Stimulated activated CD4-positive, alpha-beta T cell treated with anti-CD3 and anti-CD28 coated beads, TNF-alpha, amount 100 ng/mL, for 48 hours (primary cell): ENCODE measurements around the gene ZBTB16.

ENCODE experiments used
- DNase-seq, 3 donors: peaks; one replicate each; pipeline ENCODE4 v3.0.0-alpha.2; 2020; ENCODE audit warnings: low read depth in 3 of 3

ZBTB16 gene

DNA sequence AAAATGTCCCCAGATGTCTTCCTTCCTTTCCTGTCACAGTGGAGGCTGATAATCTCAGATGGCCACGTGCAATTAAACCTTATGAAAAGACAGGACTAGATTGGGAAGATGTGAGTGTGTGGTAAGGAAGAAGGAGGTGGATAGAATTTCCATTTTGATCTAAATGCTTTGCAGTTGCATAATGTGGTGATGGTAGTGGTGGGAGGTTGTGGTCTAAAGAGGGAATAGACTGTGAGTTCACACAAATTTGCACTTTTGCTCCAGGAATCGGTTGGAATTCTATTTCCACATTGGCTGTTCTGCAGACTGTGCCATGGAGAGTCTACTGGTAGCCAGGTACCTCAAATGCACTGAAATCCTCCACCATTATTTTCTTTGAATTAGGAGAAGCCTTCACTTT lies 93.3 kb downstream of the ZBTB16 start:
- no peak for DNase-seq

DNA sequence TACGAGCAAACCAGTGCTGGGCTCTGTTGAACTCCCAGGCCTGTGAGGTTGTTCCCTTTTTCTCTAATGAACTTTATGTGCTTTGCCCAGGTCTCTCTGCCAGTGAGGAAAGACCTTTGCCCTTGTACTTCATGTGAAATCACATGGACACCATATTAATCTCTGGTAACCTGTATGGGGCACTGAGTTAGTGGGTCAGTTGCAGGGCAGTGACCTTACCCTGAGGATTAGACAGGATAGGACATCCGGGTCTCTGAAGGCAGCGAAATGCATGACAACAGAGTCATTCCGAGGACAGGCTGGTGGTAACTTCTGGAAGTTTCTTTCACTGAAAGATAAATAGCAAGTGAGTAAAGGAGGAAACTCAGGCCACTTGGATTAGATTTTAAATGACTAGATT lies 93.7 kb downstream of the ZBTB16 start:
- DNase-seq = no peak

DNA sequence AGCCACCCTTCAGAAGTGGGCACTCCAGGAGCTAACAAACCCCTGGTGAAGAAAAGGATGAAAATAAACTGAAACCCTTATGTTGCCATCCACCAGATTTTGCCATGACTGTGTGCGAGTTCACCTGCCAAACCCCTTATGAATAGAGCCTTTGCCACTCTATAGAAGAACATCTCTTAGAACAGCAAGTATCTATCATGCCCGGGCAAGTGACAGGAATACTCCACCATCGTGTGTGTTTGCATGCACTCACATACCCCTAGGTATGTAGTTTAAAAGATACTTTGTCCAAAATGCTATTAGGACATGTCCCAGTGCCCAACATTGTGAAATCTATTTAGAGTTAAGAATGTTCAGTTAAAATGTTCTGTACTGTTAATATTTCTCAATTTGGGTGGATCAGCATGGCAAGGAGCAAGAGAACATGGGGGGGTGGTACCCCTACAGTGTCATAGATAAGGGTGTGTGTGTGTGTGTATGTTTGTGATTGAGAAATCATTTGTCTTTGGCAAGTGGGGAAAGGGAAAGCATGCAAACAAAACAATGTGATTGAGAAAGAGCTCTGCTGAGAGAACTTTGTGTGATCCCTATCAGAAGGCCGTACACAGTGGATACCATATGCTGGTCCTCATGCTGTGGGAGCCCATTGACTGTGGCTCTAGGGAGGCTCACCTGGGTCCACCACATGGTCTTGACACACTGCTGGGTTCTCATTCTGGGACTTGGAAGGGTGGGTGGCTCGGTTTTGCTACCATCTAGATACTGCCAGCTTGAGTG lies 94.9 kb downstream of the ZBTB16 start:
- no peak for DNase-seq

DNA sequence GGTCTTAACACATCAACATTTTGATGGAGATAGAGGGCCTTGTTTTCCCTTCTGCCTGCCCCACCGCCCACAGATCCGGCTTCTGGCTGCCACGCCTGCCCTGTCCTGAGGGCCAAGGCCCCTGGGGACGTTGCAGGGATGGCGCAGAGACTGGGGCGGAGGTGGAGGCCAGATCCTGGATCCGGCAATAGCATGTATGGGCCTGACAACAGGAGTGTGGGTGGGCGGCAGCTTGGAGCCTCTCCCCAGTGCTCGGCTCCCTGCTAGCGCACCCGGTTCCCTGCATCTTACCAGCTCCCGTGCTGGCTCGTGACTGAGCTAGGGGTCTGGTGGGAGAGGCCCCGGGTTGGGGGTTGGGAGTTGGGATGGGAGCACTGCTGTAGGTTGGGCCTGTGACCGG lies 95.6 kb downstream of the ZBTB16 start:
- no peak for DNase-seq

DNA sequence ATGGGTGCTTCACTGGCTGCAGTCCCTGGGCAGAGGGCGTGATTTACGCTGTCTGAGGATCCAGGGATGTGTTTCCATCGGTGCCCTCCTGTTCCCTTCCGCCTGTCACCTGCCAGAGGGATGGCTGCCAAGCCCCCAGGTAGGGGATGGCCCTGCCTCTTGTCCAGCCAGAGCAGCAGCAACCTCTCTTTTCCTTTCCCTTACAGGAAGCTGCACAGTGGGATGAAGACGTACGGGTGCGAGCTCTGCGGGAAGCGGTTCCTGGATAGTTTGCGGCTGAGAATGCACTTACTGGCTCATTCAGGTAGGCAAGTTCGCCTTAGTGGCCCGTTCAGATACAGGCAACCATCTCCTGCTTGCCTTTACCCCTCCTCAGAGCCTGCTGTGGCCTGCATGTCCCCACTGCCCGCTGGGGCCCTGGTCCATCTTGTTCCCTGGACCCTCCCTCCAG lies 96.6 kb downstream of the ZBTB16 start:
- DNase-seq = no peak

DNA sequence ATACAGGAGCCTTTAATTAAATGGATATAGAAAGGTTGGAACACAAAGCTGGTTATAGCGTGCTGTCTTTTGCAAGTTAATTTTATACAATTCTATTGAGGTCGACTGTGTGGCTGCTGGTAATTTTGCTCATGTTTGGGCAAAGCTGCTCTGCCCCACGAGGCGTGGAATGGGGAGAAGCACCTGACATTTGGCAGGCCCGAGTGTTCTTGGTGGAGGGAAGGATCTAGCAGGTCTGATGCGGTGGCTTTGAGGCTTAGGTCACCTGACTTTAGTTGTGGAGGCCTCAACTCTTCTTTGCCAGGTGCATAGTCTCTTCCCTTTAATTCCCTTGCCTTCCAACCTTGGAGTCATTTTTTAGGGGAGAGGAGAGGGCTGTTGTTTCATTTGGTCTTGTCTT lies 97.3 kb downstream of the ZBTB16 start:
- no peak for DNase-seq

DNA sequence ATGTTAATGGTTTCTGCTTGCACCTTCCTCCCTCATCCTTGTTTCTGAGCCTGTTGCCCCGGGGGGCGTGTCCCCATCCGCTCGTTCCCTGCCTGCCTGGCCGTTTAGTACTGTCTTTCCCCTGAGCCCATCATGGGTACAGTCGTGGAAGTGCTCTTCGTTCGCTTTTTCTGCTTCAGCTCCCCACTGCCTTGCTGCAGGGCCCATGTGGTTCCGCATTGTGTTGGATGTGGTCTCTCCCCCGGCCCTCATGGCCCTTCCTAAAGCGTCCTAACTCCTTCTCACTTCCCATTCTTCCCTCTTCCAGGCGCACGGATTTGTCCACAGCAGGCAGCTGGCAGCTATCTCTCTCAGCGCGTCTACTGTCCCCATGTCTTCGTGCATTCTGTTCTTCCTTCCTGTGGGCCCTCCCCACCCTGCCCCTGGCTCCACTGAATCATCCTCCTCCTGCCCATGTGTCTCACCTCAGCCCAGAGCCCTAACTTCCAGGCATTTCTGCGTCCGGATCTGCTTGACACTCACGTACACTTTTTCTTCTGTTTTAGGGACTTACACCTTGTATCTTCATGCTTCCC lies 98.1 kb downstream of the ZBTB16 start:
- DNase-seq = no peak

DNA sequence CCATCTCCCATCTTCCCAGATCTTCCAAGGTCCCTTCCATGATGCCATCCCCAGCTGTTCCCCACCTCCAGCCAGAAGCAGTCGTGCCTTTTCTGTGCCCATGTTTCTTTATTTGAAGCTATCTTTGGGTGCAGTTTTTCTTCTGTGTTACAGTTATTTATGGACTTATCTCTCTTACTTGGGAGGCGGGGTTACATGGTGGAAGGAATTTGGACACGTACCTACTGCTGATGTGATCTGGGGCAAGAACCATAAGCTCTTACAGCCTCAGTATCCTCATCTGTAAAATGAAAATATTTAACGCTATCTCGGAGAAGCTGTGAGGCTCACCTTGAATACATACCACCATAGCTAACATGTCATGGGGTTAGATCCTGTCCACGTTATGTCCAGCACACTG lies 98.9 kb downstream of the ZBTB16 start:
- DNase-seq = no peak

DNA sequence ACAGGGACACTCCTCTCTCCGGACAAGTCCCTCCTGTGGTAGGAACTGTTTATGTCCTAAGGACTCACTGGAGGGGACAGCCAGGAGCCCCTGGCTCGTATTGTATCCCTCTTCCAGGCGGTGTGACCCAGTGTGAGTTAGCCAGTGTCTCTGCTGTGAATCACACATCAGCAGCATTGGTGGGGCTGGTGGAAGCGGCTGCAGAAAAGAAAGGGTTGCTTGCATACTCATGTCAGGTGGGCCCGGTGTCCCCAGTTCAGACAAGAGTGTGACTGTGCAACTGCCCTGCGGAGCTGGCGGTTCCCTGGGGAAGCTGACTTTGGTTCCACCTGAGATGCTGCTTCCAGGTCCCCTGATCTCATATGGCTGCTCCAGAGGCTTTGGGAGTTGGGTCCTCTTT lies 99.4 kb downstream of the ZBTB16 start:
- no peak for DNase-seq

DNA sequence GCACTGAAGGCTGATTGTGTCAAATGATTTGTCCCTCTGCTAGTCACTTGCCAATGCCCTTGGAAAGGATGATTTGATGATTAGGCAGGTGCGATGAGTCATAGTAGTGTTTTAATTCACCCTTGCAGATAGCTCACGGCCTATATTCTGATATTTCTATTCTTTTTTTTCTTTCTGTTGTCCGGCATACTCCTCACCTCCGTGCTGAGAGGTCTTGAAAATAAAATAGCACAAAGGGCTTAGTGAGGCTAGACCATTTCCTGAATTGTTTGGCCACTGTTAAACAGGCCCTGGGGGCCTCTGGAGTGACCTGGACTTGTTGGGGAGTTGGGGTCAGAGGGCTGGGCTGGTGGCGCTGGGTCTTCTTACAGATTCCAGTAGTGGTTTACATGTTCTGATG lies 99.8 kb downstream of the ZBTB16 start:
- no peak for DNase-seq

DNA sequence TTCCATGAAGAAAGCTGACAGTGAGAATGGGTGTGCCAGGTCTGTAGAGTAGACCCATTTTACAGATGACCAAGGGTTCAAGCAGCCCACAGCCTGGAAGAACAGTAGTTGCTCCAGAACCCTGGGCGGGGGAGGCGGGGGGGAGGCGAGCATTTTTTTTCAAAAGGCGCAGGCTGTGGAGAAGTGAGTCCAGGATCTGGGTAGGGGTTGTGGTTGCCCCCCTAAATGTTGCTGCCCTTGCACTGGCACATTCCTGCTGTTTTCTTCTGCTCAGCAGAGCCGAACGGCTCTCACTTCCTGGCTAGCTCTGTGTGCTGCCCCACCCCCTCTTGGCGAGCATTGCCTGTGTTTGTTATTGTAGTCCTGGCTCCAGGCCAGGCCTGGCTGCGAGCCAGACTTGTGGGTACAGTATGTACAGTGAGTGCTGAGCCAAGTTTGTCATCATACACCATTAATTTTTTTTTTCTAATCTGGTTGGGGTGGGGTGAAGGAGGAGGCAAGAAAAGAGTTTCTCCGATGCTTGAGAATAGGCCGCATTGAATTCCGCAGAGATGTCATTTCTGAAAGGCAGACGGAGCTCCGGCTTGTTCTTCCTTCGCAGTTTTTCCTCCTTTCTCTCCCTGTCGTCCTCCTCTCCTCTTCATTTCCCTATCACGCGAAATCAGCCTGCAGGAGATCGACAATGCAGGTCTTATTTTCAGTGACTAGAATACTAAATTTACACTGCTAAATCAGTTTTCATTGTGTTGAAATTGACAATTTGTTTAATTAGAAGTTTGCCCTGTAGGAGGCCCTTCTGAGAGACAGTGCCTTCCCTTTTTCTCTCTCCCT lies 100.5 kb downstream of the ZBTB16 start:
- DNase-seq = peak; percentile 63 to 81 (median 76)

DNA sequence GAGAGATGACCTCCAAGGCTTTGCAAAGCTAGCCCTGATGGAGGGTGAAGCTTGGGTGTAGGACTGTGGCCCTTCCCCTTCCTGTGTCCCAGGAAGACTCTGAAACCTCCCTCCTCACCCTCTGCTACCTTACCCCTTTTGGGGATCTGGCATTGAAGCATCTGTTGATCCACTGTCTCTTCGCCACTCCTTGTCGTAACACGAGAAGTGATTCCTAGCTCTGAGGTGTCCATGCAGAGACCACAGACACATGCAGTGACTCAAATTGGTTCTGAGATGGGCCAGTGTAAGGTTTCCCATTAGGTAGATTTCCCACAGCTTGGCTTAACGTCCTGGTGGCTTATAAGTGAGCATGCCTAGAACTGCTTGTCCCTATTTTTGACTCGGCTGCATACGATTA lies 101.4 kb downstream of the ZBTB16 start:
- no peak for DNase-seq

DNA sequence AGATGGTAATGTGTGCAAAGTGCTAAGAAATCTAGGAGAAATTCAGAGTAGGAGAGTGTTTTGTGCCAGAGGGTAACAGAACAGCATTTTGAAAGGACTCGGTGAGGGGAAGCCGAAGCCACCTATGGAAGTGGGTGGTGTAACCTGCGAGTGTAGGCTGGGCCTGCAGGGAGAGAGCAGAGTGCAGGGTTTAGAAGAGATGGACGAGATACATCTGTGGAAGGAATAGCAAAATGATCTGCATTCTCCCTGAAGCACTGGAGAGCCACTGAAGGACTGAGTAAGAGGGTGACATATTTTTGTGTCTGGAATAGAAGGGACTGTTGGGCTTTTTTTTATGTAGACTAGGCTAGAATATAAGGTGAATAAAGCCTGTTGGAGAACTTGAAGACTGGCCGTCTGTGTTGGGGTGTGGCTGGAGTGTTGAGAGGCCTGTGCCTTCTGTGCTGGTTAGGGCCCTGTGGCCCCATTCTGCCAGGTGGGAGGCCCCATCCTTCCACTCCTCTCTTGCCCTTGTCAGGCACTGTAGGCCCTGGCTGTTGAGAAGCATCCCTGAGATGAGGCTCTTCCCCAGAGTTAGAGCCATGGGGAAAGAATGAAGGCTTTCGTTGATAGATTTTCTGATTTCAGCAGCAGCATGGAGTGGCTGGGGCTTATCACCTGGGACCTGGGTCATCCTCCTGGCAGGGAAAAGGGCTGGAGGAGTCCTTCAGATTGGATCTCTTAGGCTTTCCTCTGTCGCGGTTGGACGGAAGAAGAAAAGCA lies 102.2 kb downstream of the ZBTB16 start:
- DNase-seq = no peak

DNA sequence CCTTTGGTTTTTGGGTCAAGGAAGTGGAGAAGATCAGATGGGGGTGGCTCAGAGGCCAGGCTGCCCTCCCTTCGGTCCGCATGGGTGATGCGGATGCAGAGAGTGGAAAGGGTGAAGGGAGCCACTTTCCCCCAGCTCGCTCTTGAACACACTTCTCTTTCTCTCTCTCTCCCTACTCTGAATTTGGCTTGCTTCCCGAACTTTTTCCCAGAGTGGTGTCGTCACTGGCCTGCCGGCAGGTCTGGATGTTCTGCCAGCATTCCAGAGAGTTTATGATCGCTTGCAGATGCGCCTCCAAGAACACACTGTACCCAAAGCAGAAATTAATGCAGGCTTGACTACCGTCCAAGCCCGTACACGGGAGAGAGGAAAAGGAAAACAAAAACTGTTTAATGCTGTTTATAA lies 103.2 kb downstream of the ZBTB16 start:
- no peak for DNase-seq

DNA sequence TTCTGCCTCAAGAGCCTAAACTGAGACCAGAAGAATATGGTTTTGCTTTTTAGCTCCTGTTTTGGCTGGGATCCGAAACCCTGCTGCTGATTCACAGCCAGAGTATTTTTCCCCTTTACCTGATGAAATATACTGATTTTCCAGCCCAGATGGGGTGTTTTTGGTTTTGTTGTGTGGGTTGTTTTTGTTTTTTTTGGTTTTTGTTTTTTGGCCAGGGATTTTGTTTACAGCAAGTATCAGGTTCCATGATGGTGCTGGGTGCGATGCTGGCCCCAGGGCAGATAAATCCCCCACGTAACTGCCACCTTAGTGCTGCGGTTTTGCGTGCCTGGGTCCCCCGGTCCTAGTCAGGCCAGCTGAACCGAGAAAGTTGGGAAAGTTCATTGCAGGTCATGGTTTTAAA lies 103.7 kb downstream of the ZBTB16 start:
- no peak for DNase-seq

DNA sequence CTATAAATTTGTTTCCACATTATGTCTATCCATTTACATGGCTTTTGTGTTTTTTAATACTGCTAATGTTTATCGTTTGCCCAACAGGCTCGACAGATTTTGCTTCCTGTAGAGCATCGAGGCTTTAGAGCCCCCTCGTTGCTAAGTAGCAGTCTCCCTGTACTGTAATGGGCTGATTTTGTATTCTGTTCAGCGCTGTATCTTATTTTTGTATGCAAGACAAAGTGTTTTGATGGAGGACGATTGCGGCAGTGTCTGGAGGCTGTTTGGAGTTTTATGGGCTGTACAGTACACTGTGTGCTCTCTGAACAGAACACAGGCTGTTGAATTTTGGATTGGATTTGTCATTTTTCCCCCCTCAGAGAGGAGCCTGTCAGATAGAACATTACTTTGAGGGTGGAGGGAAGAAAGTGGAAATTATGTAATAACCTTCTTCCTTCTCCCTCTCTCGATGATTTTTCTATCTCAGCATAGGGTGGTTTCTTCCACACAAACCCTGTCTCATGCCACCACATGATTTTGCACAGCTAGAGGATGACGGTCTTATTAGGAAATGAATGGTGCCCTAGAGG lies 104.4 kb downstream of the ZBTB16 start:
- no peak for DNase-seq

DNA sequence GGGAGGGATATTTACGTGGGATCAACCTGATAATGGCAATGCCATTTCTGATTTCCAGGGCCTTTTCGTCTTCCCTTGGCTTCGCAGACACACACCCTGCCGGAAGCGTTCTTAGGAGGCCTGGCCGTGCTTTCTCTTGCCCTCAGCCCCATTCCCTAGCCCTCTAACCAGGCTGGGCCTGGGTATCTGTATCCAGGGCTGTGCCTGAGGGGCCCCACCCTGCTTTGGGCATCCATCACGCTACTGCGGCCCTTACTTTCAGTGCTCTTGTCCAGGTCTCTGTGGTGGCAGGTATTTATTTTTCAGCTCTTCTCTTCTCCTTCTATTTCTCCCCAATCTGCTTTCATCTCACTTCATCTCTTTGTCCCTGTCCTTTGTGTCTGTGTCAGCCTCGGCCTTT lies 105.0 kb downstream of the ZBTB16 start:
- no peak for DNase-seq

DNA sequence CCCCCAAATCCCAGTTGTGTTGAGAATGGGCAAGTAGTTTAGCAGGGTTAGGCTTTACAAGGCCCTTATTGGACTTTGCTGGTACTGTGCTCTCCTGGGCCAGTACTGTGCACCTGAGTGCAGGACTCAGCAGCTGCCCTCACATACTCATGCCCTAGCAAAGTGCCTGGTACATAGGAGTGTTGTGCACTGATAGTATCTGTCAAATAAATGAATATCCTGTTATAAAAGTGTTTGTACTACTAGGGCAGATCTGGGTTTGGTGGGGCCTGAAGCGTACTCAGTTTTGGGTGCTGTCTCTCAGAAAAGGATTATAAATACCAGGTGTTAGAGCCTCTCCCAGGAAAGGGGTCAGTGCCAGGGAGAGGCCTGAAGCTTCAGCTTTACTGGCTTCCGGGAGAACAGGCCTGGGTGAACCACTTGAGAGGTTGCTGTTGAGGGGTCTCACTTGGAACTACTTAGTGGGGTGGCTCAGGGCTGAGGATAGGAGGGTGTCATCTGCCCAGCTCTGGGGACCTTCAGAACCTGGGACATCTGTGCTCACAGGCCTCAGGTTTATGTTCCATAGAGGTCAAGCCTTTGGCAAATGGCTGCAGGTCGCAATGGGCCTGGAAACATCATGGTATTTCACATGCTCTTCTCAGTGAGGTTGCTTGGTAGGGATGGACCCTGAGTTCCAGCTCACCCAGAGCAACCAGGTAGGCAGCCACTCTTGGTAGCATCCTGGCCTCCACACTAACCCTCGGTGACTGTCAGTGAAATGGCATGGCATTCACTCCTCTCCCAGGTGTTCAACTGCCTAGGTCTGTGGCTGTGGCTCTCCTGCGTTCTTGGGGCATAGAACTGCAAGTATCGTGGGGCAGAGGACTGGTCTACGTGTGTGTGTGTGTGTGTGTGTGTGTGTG lies 106.1 kb downstream of the ZBTB16 start:
- DNase-seq = no peak

DNA sequence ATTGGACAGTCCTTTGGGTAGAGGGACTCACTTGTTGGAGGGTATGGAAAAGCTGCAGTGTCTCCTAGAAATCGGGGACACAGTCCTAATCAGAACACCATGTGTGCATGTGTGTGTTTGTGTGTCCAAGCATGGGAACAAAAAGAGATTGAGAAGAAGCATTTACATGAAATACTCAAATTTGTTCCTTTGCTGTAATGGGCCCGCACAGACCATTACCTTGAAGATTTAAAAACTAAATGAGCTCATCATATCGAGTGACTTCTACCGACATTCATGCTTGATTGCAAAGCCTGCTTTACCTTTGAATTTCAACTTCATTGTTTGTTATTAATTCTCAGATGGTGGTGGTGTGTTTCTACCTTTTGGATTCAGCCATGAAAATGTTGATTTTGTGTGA lies 106.9 kb downstream of the ZBTB16 start:
- DNase-seq = no peak

DNA sequence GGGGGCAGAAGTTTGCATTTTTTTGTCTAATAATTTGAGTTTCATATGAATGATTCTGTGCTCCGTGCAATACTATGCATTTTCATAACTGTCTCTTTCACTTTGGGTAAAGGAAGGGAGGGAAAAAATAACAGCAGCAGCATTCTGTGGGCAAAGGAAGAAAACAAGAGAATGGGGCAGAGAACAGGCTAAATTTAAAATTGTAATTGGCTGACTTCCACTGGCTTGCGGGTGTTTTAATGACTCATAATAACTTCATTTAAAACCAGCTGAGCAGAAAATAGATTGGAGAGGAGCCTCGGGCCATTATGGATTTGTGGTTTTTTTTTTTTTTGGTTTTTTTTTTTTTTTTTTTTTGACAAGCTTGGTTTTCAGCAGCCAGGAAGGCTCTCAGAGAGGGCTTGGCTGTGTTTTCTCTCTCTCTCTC lies 107.4 kb downstream of the ZBTB16 start:
- DNase-seq = no peak

DNA sequence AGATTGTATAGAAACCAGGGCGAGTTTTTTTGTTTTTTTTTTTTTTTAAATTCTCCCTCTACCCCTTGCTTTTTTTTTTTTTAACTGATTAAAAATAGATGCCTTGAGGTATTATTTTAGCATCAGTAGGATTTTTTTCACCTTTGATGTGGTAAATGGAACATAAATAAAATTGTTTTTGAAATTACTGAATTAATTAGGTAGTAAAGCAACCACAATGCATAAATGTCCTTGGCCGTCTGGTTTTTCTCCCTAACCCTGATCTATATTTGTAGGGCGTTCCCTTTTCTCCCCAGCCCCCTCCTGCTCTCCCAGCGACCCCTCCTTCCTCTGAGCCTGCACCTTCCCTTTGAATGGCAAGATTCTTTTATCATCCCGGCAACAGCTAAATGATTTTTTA lies 107.8 kb downstream of the ZBTB16 start:
- DNase-seq = no peak
